ENCODE measurements around the gene DYSF. TPM values are rescaled to one million over a fixed set of nuclear protein-coding genes. Genes with fewer than 3 reads are reported as not detected.

Gene DYSF
- total RNA-seq, 2 donors from 2014 or later = 1.4 to 3.1 TPM

DNA sequence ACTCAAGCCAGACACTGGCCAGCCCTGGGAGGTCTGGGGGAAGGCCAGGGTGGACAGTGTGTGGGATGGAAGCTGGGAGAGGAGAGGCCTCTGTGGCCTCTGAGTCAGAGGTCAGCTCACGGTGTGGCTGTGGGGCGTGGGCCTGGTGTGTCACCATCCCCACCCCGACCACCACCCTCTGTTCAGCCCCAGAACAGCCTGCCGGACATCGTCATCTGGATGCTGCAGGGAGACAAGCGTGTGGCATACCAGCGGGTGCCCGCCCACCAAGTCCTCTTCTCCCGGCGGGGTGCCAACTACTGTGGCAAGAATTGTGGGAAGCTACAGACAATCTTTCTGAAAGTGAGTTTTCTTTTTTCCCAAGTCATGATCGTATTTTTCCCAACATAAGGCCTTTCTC lies 110.5 kb downstream of the DYSF start:
- no peaks in the 10 kb centered on the region for H3K9me3 ChIP-seq (ENCODE audit: control insufficient read depth, low read length)
- Mint-ChIP-seq H3K4me3 (no peak overlapping the region), H3K36me3 (ENCODE audit: low read depth) (no peaks in the 10 kb centered on the region), H3K4me1 (peaks cover 3% of the 10 kb centered on the region), H3K27ac (no peak overlapping the region), H3K27me3 (ENCODE audit: insufficient read depth) (no peaks in the 10 kb centered on the region), H3K9me3 (no peaks in the 10 kb centered on the region)
- no peak overlapping the region for H3K27ac ChIP-seq (ENCODE audit: low read depth, low read length)
- H3K36me3 ChIP-seq (ENCODE audit: control insufficient read depth, insufficient read depth, low read length) = no peaks in the 10 kb centered on the region
- H3K27me3 ChIP-seq (ENCODE audit: control insufficient read depth, insufficient read depth, low read length, poor library complexity, severe bottlenecking) = no peaks in the 10 kb centered on the region
- no peak for DNase-seq
- TF ChIP-seq, protein P1, sequence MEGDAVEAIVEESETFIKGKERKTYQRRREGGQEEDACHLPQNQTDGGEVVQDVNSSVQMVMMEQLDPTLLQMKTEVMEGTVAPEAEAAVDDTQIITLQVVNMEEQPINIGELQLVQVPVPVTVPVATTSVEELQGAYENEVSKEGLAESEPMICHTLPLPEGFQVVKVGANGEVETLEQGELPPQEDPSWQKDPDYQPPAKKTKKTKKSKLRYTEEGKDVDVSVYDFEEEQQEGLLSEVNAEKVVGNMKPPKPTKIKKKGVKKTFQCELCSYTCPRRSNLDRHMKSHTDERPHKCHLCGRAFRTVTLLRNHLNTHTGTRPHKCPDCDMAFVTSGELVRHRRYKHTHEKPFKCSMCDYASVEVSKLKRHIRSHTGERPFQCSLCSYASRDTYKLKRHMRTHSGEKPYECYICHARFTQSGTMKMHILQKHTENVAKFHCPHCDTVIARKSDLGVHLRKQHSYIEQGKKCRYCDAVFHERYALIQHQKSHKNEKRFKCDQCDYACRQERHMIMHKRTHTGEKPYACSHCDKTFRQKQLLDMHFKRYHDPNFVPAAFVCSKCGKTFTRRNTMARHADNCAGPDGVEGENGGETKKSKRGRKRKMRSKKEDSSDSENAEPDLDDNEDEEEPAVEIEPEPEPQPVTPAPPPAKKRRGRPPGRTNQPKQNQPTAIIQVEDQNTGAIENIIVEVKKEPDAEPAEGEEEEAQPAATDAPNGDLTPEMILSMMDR (conservative IDR thresholded peaks at IDR 0.05) = no peak
- no peaks in the 10 kb centered on the region for H3K4me1 ChIP-seq (ENCODE audit: control insufficient read depth, insufficient read depth, low read length)
- H3K4me3 ChIP-seq (ENCODE audit: low read length) = no peak overlapping the region
- no peak overlapping the region for H3K9ac ChIP-seq (ENCODE audit: extremely low read depth, low read length, poor library complexity, severe bottlenecking)
- WGBS, 2 experiments (ENCODE audit: insufficient coverage in 1 of 2, insufficient read length in 1 of 2) = 93 to 97% methylated on average over 6 to 11 of the region's 11 CpGs

DNA sequence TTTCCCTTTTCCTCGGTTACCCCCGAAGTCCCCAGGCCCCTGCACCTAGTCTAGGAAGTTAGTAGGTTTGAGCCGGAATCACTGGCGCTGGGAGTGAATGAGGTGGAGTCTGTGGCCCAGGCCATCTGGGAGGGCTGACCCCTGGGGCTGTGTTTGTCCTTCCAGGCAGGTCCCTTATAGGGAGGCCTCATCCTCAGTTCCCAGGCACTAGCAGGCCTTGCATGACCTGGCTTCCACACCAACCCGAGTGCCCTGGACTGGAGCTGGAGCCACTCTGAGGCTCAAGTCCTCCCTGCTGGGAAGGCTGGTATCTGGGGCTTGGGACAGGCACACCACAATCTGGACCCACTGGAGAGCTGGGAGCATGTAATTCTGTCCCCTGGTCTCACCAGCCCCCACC lies 111.0 kb downstream of the DYSF start:
- no peak overlapping the region for H3K4me3 Mint-ChIP-seq
- H3K4me1 ChIP-seq (ENCODE audit: control insufficient read depth, insufficient read depth, low read length) = no peaks in the 10 kb centered on the region
- no peaks in the 10 kb centered on the region for H3K9me3 Mint-ChIP-seq
- H3K4me3 ChIP-seq (ENCODE audit: low read length) = no peak overlapping the region
- no peak overlapping the region for H3K27ac Mint-ChIP-seq
- no peaks in the 10 kb centered on the region for H3K9me3 ChIP-seq (ENCODE audit: control insufficient read depth, low read length)
- no peaks in the 10 kb centered on the region for H3K27me3 ChIP-seq (ENCODE audit: control insufficient read depth, insufficient read depth, low read length, poor library complexity, severe bottlenecking)
- H3K9ac ChIP-seq (ENCODE audit: extremely low read depth, low read length, poor library complexity, severe bottlenecking) = no peak overlapping the region
- no peaks in the 10 kb centered on the region for H3K27me3 Mint-ChIP-seq (ENCODE audit: insufficient read depth)
- H3K36me3 Mint-ChIP-seq (ENCODE audit: low read depth) = no peaks in the 10 kb centered on the region
- H3K36me3 ChIP-seq (ENCODE audit: control insufficient read depth, insufficient read depth, low read length) = no peaks in the 10 kb centered on the region
- no peak overlapping the region for H3K27ac ChIP-seq (ENCODE audit: low read depth, low read length)
- TF ChIP-seq, protein P1 (conservative IDR thresholded peaks at IDR 0.05) = no peak
- no peak for DNase-seq
- WGBS, 2 experiments (ENCODE audit: insufficient coverage in 1 of 2, insufficient read length in 1 of 2) = 91 to 100% methylated on average over 1 to 5 of the region's 5 CpGs
- no peaks in the 10 kb centered on the region for H3K4me1 Mint-ChIP-seq

DNA sequence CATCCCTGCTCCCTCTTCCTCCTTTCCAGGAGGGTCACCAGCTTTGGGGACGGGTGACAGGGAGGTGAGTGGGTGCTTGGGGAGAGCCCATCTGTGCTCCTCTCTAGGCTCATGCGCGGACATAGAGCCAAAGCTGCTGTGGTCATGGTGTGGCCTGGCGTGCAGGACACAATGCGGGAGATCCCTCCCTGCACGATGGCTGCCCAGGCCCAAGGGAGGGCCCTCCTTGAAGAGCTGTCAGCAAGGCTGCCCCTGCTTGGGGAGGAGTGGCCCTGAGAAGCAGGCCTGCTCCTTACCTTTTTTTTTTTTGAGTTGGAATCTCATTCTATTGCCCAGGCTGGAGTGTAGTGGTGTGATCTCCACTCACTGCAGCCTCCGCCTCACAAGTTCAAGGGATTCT lies 111.4 kb downstream of the DYSF start:
- Histone ChIP-seq H3K9ac (ENCODE audit: extremely low read depth, low read length, poor library complexity, severe bottlenecking) (no peak overlapping the region), H3K4me1 (ENCODE audit: control insufficient read depth, insufficient read depth, low read length) (no peaks in the 10 kb centered on the region), H3K27me3 (ENCODE audit: control insufficient read depth, insufficient read depth, low read length, poor library complexity, severe bottlenecking) (no peaks in the 10 kb centered on the region), H3K36me3 (ENCODE audit: control insufficient read depth, insufficient read depth, low read length) (no peaks in the 10 kb centered on the region), H3K27ac (ENCODE audit: low read depth, low read length) (no peak overlapping the region), H3K9me3 (ENCODE audit: control insufficient read depth, low read length) (no peaks in the 10 kb centered on the region), H3K4me3 (ENCODE audit: low read length) (no peak overlapping the region)
- H3K27ac Mint-ChIP-seq = no peak overlapping the region
- no peaks in the 10 kb centered on the region for H3K9me3 Mint-ChIP-seq
- TF ChIP-seq, protein P1 (conservative IDR thresholded peaks at IDR 0.05) = no peak
- H3K36me3 Mint-ChIP-seq (ENCODE audit: low read depth) = no peaks in the 10 kb centered on the region
- DNase-seq = no peak
- no peak overlapping the region for H3K4me3 Mint-ChIP-seq
- no peaks in the 10 kb centered on the region for H3K27me3 Mint-ChIP-seq (ENCODE audit: insufficient read depth)
- WGBS, 2 experiments (ENCODE audit: insufficient coverage in 1 of 2, insufficient read length in 1 of 2) = 82 to 98% methylated on average over 5 to 7 of the region's 7 CpGs
- H3K4me1 Mint-ChIP-seq = no peaks in the 10 kb centered on the region

Measured in endodermal cell (in vitro differentiated cells).